Body of pancreas (tissue), 4 donors: Measurements from ENCODE around the gene CFLAR.
A peak's percentile ranks its signal among the peaks of the same experiment; 100 is the strongest.

ENCODE experiments used
- CTCF ChIP-seq, 7 experiments: fragments of 450-650 bp in 4 of 7; fragments of 200-600 bp in 3 of 7; sonication (generic) in 3 of 7; IDR thresholded peaks; one replicate each; pipeline ENCODE4 v1.5.1; 2016 to 2019; ENCODE audit warnings: antibody characterized with exemption in 7 of 7
- POLR2A ChIP-seq, 3 donors: fragments of 450-650 bp; IDR thresholded peaks; one replicate each; pipeline ENCODE4 v1.6.1; 2016; ENCODE audit warnings: antibody characterized with exemption in 3 of 3, mild to moderate bottlenecking in 2 of 3

GRCh38 chr2:201116115-201116958 lies at the start of gene CFLAR:
- TF ChIP-seq CTCF (IDR thresholded peaks at IDR 0.05) = no peak
- TF ChIP-seq POLR2A (IDR thresholded peaks at IDR 0.05) = peak; percentile 70 to 95 (median 94)
